ENCODE measurements around the gene UPF1.

DNA sequence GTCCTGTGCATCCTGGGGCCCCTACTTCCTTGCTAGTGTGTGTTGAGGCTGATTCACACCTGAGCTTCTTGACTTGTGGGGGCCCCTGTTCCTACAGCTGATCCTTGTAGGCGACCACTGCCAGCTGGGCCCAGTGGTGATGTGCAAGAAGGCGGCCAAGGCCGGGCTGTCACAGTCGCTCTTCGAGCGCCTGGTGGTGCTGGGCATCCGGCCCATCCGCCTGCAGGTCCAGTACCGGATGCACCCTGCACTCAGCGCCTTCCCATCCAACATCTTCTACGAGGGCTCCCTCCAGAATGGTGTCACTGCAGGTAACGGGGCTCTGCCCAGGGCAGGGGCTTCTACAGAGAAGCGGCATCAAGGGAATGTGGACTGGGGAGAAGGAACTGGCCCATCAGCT is 25.5 kb downstream of the UPF1 start:
- TF ChIP-seq, protein P1, sequence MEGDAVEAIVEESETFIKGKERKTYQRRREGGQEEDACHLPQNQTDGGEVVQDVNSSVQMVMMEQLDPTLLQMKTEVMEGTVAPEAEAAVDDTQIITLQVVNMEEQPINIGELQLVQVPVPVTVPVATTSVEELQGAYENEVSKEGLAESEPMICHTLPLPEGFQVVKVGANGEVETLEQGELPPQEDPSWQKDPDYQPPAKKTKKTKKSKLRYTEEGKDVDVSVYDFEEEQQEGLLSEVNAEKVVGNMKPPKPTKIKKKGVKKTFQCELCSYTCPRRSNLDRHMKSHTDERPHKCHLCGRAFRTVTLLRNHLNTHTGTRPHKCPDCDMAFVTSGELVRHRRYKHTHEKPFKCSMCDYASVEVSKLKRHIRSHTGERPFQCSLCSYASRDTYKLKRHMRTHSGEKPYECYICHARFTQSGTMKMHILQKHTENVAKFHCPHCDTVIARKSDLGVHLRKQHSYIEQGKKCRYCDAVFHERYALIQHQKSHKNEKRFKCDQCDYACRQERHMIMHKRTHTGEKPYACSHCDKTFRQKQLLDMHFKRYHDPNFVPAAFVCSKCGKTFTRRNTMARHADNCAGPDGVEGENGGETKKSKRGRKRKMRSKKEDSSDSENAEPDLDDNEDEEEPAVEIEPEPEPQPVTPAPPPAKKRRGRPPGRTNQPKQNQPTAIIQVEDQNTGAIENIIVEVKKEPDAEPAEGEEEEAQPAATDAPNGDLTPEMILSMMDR (IDR thresholded peaks at IDR 0.05): no peak
- no peak for TF ChIP-seq POLR2A (IDR thresholded peaks at IDR 0.05)

Measured in transverse colon (tissue), 3 donors.